DOHH2 (cell line): Measurements from ENCODE around the gene ADGRG1.

Experiments used
- CTCF ChIP-seq: fragments of 200-600 bp; sonication (generic); IDR thresholded peaks from one replicate; pipeline ENCODE4 v1.5.1; 2014; ENCODE audit warnings: antibody characterized with exemption, mild to moderate bottlenecking, low read depth, low read length; ENCODE audit not compliant: poor library complexity, severe bottlenecking
- EZH2phosphoT487 ChIP-seq: fragments of 200-600 bp; sonication (generic); IDR thresholded peaks from 2 replicates; pipeline ENCODE4 v1.6.1; 2017; ENCODE audit warnings: borderline replicate concordance, mild to moderate bottlenecking, antibody characterized with exemption, low read length, moderate library complexity, mixed read lengths

DNA sequence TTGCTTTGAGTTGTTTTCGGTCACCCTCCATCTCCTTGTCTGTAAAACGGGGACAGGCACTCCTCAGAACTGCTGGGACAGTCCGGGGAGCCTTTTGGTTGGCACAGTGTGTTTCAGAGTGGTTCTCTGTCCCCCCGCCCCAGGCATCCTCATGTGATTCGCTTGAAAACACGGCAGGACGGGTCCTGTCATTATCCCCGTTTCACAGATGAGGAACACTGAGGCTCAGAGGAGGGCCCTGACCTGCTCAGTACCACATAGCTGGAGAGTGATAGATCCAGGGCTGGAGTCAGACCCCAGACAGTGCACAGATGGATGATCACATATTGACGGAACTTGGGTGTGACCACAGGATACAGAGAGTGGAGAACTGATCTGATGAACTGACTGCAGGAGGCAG lies 13.5 kb upstream of the ADGRG1 start:
- TF ChIP-seq CTCF (no peak), EZH2phosphoT487 (no peak)
